HG03520 (cell line): ENCODE results near the gene CSK.
"Not testable (repeated sequence)": the region's sequence is repeated elsewhere in the genome, so short reads cannot be mapped to it uniquely, and the experiment has no call there.

Experiments
- ATAC-seq: cut with Tn5 transposase; IDR thresholded peaks from one replicate; pipeline ENCODE4 v1.9.1; 2021; ENCODE audit warnings: mild to moderate bottlenecking, moderate library complexity; ENCODE audit not compliant: unreplicated experiment

The CSK gene

GRCh38 chr15:74770211-74770903, 11.5 kb upstream of the CSK start:
- no peak for ATAC-seq

DNA sequence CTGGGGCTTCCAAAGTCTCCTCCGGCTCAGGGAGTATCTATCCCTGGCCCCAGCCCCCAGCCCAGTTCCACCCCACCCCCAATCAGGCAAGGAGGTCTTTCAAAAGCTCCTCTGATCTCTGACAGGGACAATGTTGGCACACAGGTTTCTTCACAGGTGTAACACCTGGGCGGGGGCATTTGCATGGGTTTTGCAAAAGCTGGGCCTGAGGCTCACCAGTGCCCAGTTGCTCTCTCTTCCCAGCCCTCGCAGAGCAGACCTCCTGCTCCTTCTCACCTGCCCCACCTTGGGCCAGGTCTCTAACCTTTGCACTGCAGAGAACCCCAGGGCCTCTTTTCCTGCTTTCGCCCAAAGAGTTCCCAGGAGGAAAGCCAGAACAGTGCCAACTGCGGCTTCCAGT, 8.6 kb upstream of the CSK start:
- ATAC-seq, result no peak

DNA sequence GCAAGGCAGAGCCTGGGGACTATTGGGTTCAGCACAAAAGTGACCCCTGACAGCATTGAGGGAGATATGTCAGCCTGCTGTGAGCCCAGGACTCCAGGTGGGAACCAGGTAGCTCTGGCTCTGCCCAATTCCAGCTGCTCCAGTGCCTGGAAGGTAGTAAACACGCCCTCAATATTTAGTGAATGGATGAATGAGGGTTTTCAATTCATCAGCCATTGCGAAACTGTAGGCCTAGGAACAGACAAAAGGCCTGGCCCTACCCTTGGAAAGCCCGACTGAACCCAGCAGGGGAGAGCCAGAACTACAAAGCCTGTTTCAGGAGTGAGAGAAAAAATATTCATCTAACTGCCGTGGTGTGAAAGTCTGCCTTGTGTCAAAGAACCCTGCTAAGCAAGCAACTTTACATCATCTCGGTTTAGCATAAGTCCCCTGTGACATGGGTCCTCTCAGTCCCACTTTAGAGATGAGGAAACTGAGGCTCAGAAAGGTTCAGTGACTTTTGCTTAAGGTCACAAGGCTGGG, 8.1 kb upstream of the CSK start:
- no peak for ATAC-seq

GRCh38 chr15:74775132-74775562, 6.7 kb upstream of the CSK start:
- ATAC-seq, result no peak

DNA sequence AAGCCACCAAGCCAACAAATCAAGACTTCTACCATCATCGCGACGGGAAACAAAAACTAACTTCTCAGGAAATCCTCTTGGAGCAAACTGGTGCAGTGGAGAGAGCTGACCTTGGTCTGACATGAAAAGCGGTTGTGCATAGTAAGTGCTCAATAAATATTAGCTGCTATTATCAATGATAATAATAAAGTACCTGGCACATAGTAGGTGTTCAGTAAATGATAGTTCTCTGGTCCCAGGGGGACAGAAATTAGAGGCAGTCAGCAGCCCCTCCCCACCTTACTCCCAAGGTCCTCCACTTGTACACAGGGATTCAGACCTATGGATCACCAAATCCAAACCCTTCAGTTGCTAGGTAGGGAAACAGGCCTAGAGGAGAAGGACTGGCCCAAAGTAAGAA, 6.0 kb upstream of the CSK start:
- no peak for ATAC-seq

DNA sequence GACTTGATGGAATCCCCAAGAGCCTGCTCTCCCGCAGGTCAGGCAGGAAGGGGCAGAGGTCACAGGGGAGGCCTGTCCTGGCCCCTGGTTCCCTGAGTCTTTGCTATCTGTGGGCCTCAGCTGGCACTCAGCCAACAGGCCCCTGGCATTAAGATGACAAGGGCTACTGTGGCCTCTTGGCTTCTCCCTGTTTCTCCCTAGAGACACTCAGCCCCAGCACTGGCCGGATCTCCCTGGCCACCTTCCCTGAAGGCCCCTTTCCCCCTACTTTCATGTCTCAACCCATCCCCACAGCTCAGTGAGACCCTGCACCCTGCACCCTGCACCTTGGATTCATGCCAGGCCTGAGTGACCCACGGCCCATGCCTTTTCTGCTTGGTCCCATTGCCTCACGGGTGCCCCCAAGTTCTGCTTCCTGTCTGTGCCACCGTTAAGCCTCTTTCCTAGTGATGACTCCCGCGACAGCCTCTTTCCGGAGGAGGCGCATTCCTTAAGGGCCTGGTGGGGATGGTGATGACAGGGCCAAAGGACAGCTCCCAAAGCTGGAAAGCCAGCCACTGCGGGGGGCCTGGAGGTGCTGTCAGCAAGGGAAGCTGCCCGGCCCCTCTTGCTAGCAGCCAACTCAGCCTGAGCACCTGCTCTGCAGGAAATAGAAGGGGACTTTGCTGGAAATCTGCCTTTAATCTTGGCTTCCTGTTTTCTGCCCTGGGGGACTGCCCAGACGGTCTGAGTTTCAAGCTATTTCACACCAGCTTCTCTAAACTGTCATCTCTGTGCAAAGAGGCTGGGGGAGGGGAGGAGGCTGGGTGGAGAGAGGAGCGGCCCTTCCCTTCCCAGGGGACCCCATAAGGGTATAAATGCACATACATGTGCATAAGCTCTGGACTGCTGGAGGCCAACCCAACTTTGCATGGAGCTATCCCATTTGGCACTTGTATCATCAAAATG, 4.8 kb upstream of the CSK start:
- no peak for ATAC-seq

DNA sequence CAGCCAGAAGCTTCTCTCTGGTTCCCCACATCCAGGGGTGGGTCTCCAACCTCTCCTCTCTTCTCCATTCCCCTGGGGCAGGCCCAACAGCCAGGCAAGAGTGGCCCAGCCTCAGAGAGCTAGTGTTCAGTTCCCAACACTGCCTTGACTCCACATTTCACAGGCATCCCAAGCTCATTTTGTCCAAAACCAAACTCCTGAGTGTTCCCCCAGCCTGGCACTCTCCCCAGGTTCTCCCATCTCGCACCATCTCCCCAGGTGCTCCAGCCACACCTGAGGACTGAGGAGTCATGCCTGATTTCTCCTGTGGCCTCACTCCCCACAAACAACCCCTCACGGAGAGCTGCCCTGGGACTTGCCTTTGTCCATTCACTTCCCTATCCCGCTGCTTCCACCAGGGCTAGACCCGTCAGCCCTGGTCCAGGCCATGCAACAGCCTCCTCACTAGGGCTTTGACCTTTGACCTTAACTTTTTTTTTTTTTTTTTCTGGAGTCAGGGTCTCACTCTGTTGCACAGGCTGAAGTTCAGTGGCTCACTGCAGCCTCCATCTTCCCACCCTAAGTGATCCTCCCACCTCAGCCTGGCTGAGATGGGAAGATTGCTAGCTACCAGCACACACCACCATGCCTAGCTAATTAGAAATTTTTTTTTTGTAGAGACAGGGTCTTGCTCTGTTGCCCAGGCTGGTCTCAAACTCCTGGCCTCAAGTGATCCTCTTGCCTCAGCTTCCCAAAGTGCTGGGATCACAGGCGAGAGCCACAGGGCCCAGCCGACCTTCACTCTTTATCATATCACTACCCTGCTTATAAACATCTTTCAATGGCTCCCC, 3.9 kb upstream of the CSK start:
- no peak for ATAC-seq

GRCh38 chr15:74778599-74778970, 3.3 kb upstream of the CSK start:
- ATAC-seq, result no peak

DNA sequence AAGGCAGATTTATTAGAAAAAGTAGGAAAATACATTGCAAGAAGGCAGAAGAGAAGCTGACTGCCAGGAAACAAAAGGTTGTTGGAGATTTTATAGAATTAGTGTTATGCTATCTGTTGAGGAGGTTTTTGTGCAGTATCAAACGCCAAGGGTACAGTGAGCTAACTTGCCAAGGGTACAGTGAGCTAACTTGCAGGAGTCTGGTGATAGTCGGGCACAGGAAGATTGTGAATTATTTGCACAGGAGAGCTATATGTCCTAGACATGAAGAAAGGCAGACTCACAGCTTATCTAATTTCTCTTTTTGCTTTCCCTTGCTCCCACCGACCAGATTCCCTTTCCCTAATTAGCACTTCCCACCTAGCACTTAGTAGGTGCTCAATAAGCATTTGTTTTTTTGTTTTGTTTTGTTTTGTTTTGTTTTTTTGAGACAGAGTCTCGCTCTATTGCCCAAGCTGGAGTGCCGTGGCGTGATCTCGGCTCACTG, 2.7 kb upstream of the CSK start:
- no peak for ATAC-seq

GRCh38 chr15:74780523-74781430, 1.1 kb upstream of the CSK start:
- ATAC-seq, result no peak

DNA sequence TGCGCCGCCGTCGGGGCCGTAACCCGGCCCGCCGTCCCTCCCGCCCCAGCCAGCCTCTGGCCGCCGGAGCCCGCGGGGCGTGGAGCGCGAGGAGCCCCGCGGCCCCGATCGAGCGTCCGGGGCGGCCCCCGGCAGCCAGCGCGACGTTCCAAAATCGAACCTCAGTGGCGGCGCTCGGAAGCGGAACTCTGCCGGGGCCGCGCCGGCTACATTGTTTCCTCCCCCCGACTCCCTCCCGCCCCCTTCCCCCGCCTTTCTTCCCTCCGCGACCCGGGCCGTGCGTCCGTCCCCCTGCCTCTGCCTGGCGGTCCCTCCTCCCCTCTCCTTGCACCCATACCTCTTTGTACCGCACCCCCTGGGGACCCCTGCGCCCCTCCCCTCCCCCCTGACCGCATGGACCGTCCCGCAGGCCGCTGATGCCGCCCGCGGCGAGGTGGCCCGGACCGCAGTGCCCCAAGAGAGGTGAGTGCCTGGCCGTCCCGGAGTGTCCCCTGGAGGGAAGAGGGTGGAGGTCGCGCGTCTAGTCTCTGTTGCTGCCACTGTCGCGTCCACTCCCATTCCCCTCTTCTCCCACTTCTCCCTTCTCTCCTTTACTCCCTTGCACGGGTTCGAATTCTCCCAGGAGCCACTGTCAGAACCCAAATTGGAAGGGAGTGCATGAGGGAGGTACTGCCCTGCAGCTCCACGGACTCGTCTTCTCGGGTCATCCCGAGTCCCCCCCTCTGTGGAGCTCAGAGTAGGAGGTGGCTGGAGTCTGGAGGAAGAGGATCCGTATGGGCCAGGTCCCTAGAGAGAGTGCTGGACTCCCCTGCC, 585 bp downstream of the CSK start:
- peak; percentile 6 for ATAC-seq

DNA sequence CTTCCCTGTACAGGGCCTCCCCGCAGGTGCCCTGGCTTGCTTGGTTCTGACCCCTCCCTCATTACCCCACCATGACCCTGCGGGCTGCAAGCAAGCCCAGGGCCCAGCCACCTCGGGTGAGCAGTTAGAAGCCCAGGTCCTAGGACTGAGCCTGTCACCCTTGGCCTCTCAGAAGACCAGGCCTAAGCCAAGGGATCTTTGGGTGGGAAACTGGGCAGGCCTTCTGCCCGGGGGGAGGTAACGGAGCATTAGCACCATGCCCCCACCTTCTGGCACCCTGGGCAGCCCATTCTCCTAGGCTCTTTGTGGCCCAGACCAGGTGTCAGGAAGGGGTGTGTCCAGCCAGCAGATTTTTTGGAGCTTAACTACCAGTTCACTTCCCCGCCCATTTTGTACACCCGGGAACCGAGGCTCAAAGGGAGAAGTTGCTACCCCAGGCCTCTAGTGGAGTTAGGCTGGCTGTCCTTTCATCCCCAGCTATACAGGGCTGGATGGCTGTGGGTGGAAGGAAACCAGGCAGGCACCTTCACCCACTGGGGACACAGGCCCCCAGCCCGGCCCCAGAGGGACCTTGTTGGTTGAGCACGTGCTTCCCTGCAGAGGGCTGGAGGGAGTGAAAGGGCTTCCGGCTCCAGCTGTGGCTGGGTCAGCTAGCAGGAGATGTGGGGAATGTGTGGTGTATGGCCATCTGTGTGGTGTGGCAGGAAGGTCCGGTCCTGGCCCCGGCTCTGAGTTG, 1.4 kb downstream of the CSK start:
- no peak for ATAC-seq

- no peak for ATAC-seq
These were observed 1.9 kb downstream of the CSK start for GRCh38 chr15:74783808-74784175.

DNA sequence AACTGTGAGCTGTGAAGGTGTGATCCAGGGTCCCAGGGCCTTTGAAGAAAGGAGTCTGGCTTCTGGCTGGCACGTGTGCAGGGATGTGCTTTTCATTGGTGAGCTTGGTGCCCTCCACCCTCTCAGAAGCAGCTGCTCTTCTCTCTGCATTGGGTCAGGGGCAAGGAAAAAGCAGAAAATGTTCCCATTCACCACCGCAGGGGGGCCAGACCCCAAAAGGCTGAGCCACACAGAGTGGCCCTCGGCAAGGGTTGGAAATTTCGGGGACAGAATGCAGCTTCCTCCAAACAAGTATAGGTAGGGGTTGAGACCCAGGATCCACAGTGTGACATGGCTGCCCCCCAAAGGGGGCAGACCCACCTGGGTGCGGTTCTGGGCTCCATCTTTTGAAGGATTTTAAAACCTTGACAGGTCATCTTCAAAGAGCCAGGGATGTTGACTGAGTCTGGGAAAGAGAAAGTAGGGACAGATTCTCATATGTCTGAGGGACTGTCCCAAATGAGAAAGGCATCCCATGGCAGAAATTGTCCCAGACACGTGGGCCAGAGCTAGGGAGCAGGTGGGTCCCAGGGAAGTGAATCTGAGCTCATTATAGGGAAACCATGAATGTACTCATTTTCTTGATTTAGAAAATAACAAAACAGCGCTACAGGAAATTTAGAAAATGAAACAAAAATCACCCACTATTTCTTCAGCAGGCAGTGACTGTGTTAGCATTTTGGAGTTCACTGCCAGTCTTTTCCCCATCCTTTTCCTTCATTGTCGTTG, 2.7 kb downstream of the CSK start:
- ATAC-seq, result no peak

DNA sequence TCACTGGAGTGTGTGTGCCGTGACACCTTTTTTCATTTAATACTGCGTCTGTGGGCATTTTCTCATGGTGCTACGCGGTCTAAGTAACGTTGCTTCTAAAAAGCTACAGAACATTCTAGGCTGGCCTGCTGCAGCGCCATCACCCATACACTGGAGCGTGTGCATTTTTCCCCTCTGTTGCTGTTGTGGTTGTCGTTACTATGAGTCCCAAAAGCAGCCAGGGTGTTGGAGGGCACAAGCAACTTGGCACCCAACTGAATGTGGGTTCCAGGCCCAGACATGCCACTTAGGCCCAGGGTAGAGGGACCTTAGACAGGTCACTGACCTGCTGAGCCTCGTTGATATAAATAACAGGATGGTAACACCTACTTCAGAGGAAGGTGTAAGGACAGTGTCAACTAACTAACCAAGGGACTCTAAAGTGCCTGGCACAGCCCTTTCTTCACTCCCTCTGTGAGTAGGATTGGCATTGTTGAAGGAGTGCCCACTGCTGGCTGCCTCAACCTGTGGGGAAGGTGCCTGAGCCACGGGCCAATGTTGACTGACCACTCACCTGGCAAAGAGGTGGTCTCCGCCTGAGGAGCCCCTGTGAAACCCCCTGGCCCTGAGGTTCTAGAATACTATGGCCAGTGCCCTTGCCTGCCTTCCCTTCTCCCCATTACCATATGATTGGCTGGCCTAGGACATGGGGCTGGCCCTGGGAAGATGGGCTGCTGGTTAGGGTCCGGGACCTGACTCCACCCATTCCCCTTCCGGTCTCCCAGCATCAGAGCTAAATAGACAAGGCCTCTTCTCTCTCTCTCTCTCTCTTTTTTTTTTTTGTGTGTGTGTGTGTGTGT, 3.5 kb downstream of the CSK start:
- ATAC-seq, result no peak

DNA sequence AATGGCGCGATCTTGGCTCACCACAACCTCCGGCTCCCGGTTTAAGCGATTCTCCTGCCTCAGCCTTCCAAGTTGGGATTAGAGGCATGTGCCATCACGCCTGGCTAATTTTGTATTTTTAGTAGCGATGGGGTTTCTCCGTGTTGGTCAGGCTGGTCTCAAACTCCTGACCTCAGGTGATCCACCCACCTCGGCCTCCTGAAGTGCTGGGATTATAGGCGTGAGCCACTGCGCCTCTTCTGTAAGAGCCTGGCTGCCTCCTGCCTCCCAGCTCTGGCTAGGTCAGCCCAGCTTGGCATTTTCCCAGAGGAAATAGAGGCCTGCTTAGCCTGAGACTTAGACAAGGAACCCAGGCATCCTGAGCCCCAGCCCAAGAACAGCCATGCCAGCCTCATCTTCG, 4.2 kb downstream of the CSK start:
- ATAC-seq, result not testable (repeated sequence)
